Brain microvascular endothelial cell (primary cell): ENCODE results near the gene AP3S1.
"Not testable (repeated sequence)": the region's sequence is repeated elsewhere in the genome, so short reads cannot be mapped to it uniquely, and the experiment has no call there.

Experiments
- DNase-seq: peaks from one replicate; pipeline ENCODE4 v3.0.0-alpha.2; 2020
- H3K27ac ChIP-seq: fragments of 250-450 bp; sonication (Bioruptor Pico); 2 replicates; pipeline ENCODE4 v1.5.1; 2020; ENCODE audit warnings: mild to moderate bottlenecking, moderate library complexity
- H3K27me3 ChIP-seq: fragments of 250-450 bp; sonication (Bioruptor Pico); replicated peaks from 2 replicates; pipeline ENCODE4 v1.5.1; 2020; ENCODE audit warnings: mild to moderate bottlenecking
- H3K36me3 ChIP-seq: fragments of 250-450 bp; sonication (Bioruptor Pico); replicated peaks from 2 replicates; pipeline ENCODE4 v1.5.1; 2020; ENCODE audit warnings: mild to moderate bottlenecking
- H3K4me3 ChIP-seq: 2 replicates; pipeline ENCODE4 v1.5.1; 2011; ENCODE audit warnings: low read depth, mild to moderate bottlenecking, control low read depth, low read length, moderate library complexity
- CTCF ChIP-seq: IDR thresholded peaks from 2 replicates; pipeline ENCODE4 v1.5.1; 2011; ENCODE audit warnings: low read depth, mild to moderate bottlenecking, moderate library complexity, low read length, control low read depth, inconsistent platforms; ENCODE audit errors: missing control alignments
- in situ Hi-C: cut with HindIII; loops from 2 replicates; pipeline ENCODE4 v1.10.0; 2017; ENCODE audit warnings: low sequenced_read_pairs, low pct_ligation_motif_present

AP3S1 gene

DNA sequence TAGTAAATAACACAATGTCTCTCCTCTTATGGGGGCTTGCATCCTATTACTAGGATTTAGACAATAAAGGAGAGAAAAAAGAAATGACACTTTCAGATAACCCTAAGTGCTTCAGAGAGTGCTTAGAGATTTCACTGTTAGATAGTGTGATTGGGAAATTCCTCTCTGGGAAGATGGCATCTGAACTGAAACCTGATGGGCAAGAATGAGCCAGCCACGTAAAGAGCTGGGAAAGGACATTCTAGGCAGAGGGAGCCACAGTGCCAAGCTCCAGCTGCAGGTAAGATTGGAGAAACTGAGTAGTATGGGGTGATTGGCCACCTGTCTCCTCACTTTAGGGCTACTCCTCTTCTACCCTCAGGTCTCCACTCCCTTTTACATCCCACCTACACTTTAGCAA lies 39.8 kb upstream of the AP3S1 start:
- in situ Hi-C loops, result no loop called here
- H3K4me3 ChIP-seq, result no peak overlapping the region
- no peaks in the 10 kb centered on the region for H3K36me3 ChIP-seq
- H3K27me3 ChIP-seq, result no peaks in the 10 kb centered on the region
- H3K27ac ChIP-seq, result no peak overlapping the region
- no peak for DNase-seq
- TF ChIP-seq CTCF, result no peak

DNA sequence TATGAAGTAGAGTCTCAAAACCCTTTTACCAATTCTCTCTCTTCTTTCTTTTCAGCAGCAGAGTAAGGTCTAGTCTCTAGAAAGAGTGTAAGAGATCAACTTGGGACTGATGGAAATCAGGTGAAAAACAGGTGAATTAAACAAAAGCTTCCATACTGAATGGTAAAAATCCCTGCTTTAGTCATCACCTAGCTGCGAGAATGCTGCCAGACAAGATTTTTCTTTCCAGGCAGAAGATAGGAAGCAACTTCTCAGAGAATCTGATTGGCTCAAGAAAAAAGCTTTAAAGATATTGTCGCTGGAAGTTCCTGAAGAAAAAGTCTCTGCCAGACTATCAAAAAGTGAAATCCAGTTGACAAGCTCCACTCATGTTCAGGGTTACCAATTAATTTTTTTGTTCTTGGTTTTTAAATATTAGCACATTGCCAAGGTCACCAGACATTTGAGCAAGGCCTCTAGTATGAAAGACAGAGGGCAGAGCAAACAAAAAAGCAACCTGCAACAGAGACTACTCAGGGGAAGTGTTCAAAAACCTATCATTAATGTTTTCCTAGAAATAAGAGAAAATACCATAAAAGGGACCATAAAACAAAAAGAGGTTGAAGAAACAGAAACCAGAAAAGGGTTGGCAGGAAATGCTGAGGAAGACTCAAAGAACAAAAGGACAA lies 34.6 kb upstream of the AP3S1 start:
- H3K36me3 ChIP-seq, result no peaks in the 10 kb centered on the region
- DNase-seq, result no peak
- in situ Hi-C loops, result no loop called here
- no peak overlapping the region for H3K4me3 ChIP-seq
- H3K27ac ChIP-seq, result no peak overlapping the region
- no peaks in the 10 kb centered on the region for H3K27me3 ChIP-seq
- no peak for TF ChIP-seq CTCF

DNA sequence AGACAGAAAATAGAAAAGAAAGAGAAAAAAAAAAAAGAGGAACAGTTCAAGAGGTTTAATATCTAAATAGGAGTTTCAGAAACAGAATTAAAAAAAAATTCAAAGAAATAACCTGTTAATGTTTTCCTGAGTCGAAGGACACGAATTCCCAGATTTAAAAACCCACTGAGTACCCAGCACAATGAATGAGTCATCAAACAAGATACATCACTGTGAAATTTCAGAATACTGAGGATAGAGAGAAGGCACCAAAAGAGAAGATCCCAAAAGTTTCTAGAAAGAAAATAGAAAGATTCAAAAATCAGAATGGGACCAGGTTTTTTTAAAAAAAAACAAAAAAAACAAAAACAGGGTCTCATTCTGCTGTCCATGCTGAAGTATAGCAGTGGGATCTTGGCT lies 34.1 kb upstream of the AP3S1 start:
- H3K4me3 ChIP-seq, result no peak overlapping the region
- in situ Hi-C loops, result no loop called here
- H3K36me3 ChIP-seq, result no peaks in the 10 kb centered on the region
- no peaks in the 10 kb centered on the region for H3K27me3 ChIP-seq
- no peak for DNase-seq
- TF ChIP-seq CTCF, result no peak
- H3K27ac ChIP-seq, result no peak overlapping the region

GRCh38 chr5:115808066-115808465 lies 33.7 kb upstream of the AP3S1 start:
- H3K27me3 ChIP-seq, H3K36me3 ChIP-seq, H3K27ac ChIP-seq, in situ Hi-C loops, DNase-seq, H3K4me3 ChIP-seq: not testable (repeated sequence)

- Histone ChIP-seq H3K27ac (no peak overlapping the region), H3K4me3 (no peak overlapping the region), H3K36me3 (no peaks in the 10 kb centered on the region), H3K27me3 (no peaks in the 10 kb centered on the region)
- in situ Hi-C loops, result no loop called here
- TF ChIP-seq CTCF, result no peak
- no peak for DNase-seq
Measured at GRCh38 chr5:115809946-115810345, 31.8 kb upstream of the AP3S1 start.

DNA sequence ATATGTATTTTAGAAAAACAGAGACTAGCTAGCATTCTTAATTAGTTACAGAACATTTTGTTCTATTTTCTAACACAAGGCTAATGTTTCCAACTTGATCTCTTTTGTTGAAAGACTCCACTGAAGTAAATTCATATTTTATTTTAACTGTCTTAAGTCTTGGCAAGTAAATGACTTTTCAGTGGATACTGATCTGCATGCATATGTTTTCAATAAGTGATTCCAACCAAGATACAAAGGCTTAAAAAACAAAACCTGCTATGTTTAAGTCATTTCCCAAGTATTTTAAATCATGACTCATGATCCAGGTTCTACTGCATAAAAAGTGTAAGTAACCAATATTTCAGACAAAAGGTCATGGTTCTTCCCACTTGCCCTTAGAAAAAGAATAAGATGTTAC lies 31.0 kb upstream of the AP3S1 start:
- Histone ChIP-seq H3K4me3 (no peak overlapping the region), H3K27me3 (no peaks in the 10 kb centered on the region), H3K27ac (no peak overlapping the region), H3K36me3 (no peaks in the 10 kb centered on the region)
- DNase-seq, result no peak
- no peak for TF ChIP-seq CTCF
- in situ Hi-C loops, result no loop called here
